Measurements from ENCODE around the gene MOB2. TPM values are rescaled to one million over a fixed set of nuclear protein-coding genes. Genes with fewer than 3 reads are reported as not detected.

MOB2 gene
- total RNA-seq, 4 donors from 2014 or later: 24.5 to 59.9 (median 39.1) TPM

DNA sequence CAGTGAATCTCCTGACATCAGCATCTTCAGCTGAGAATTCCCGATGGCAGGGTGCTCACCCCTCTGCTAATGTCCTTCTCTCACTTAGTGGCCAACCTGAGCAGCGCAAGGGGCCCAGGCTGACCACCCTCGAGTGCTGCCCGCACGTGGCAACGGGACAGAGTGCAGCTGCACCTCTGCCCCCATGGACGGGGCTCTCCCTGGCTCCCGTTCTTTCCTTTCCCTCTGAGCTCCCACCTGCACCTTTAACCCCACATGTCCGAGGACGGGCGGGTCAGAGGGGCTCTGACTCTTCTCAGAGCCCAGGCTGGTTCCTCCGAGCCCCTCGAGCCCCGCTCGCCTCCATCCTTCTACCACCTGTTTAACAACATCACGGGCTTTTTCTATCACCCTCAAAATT, 19.8 kb downstream of the MOB2 start:
- TF ChIP-seq, protein P1, sequence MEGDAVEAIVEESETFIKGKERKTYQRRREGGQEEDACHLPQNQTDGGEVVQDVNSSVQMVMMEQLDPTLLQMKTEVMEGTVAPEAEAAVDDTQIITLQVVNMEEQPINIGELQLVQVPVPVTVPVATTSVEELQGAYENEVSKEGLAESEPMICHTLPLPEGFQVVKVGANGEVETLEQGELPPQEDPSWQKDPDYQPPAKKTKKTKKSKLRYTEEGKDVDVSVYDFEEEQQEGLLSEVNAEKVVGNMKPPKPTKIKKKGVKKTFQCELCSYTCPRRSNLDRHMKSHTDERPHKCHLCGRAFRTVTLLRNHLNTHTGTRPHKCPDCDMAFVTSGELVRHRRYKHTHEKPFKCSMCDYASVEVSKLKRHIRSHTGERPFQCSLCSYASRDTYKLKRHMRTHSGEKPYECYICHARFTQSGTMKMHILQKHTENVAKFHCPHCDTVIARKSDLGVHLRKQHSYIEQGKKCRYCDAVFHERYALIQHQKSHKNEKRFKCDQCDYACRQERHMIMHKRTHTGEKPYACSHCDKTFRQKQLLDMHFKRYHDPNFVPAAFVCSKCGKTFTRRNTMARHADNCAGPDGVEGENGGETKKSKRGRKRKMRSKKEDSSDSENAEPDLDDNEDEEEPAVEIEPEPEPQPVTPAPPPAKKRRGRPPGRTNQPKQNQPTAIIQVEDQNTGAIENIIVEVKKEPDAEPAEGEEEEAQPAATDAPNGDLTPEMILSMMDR (IDR thresholded peaks at IDR 0.05; ENCODE audit: low read depth): no peak

DNA sequence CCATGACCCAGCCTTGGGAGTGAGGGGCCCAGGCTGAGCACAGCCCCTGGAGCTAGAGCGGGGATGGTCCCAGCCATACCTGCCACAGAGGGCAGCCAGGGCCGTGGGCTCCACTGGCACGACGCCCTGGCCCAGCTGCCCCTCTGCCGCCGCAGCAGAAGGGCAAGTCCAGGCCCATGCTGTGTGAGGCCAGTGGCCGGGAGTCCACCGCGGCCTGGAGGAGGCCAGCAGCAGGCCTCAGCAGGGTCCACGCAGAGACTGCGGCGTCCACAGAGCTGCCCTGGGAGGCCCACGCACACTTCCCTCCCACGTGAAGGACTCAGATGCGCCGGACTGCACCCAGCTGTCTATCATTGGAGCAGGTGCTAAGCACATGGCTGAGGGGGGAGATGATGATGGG, 23.5 kb downstream of the MOB2 start:
- TF ChIP-seq, protein P1 (IDR thresholded peaks at IDR 0.05; ENCODE audit: low read depth): no peak

DNA sequence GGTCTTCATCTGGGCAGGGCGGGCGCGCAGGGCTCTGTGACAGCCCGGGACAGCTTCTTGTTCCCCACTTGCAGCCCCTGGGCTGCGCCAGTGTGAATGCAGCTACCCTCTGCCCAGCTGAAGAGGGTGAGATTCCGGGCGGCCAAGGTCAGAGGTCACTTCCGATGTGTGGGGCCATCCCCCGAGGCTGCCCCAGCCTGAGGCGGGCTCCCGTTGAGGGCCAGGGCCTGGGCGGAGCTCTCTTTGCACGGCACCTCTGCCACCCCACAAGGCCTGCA, 23.9 kb downstream of the MOB2 start:
- TF ChIP-seq, protein P1 (IDR thresholded peaks at IDR 0.05; ENCODE audit: low read depth): no peak

DNA sequence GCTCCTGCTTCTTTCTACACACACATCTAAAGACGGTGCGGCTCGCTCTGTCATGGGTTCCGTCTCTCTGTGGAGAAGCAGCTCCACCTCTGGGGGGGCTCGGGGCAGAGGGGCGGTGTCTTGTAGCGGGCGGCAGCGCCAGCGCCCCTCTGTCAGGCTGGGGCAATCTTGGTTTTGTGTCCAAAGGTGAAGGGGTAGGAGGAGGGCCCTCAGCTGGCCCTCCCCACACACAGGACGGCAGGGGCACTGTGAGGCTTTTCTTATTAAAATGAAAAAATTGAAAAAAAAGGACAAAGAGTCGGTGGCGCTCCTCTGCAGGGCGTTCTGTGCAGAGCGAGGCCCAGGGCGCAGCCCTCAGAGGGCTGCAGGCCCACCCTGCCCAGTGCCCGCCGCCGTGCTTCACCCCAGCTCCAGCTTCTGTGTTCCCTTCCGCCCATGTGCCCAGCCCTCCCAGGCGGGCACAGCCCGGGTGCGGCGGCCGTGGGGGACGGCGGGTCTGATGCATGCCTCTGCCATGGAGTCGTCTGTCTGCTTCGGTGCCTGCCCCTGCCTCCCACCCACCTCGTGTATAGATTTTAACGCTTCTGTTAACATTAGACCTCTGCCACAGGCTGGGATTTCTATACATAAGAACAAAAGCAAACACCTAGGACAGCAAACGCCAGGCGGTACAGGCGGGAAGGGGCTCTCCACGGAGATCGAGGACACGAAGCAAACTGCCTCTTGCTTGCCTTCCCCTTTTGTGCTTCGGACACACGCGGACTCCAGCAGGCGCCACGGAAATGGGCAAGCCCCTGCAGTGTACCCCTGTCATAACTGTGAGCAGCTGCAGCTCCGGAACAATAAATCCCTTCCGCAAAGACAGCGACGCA, 24.5 kb downstream of the MOB2 start:
- TF ChIP-seq, protein P1 (IDR thresholded peaks at IDR 0.05; ENCODE audit: low read depth): no peak

DNA sequence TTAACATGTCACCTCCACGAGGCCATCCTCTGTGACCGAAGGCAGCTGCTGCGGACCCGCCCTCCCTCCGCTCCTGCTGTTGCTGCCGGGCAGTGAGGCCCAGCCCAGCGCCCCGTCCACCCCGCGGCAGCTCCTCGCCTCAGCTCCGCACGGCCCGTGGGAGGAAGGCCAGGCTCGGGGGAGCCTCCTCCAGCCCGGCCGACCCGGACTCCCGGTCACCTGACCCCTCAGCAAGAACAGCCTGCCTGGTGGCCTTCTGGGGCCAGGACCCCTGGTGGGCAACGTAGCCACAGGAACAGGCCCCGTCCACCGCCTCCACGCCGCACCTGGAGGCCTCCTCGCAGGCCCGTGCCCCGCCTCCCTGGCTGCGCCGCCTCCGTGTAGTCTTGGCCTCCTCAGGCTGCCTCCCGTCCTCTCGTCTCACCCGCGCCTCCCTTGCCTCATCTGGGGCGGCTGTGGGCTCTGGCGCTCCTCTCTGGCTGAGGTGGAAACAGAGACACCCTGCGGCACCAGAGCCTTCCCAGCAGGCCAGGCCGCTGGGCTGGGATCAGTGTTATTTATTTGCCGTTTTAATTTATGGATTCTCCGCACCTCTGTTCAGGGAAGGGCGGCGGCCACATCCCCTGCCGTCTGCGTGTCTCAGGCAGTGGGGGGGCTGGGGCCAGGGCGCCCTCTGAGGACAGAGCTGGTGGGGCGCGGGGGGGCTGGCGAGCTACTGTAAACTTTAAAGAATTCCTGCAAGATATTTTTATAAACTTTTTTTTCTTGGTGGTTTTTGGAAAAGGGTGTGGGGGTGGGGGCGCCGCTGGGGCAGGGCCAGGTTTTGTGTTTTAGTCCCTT, 25.4 kb downstream of the MOB2 start:
- TF ChIP-seq, protein P1 (IDR thresholded peaks at IDR 0.05; ENCODE audit: low read depth): no peak

DNA sequence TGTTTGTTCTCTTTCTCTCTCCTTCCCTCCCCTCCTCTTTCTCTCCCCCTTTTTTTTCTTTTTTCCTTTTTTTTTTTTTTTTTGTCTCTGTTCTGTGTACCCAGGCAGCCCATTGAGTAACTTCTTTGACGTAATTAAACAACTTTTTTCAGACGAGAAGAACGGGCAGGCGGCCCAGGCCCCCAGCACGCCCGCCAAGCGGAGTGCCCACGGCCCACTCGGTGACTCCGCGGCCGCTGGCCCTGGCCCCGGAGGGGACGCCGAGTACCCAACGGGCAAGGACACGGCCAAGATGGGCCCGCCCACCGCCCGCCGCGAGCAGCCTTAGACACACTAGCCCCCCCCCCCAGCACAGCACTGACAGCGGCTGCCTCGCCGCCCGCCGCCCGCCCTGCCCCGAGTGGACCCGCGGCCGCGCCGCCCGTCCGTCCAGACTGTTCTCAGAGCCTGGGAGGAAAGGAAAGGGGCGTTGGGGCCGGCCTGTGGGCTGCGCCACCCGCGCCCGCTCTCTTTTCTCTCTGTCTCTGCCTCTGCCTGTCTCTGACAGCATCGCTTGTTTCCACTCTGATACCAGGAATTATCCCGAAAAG, 26.1 kb downstream of the MOB2 start:
- TF ChIP-seq, protein P1 (IDR thresholded peaks at IDR 0.05; ENCODE audit: low read depth): no peak

Measured in subcutaneous adipose tissue (tissue), 4 donors.